Measurements from ENCODE around the gene TAF11L7.
"Not testable (repeated sequence)": the region's sequence is repeated elsewhere in the genome, so short reads cannot be mapped to it uniquely, and the experiment has no call there.

GRCh38 chr5:17594255-17594654, 8.7 kb upstream of the TAF11L7 start, which contains the start of gene TAF11L9:
- TF ChIP-seq, protein P1, sequence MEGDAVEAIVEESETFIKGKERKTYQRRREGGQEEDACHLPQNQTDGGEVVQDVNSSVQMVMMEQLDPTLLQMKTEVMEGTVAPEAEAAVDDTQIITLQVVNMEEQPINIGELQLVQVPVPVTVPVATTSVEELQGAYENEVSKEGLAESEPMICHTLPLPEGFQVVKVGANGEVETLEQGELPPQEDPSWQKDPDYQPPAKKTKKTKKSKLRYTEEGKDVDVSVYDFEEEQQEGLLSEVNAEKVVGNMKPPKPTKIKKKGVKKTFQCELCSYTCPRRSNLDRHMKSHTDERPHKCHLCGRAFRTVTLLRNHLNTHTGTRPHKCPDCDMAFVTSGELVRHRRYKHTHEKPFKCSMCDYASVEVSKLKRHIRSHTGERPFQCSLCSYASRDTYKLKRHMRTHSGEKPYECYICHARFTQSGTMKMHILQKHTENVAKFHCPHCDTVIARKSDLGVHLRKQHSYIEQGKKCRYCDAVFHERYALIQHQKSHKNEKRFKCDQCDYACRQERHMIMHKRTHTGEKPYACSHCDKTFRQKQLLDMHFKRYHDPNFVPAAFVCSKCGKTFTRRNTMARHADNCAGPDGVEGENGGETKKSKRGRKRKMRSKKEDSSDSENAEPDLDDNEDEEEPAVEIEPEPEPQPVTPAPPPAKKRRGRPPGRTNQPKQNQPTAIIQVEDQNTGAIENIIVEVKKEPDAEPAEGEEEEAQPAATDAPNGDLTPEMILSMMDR (IDR thresholded peaks at IDR 0.05; ENCODE audit: control extremely low read depth in 1 of 3, insufficient read depth in 1 of 3, low read depth in 1 of 3, low read length in 3 of 3): not testable (repeated sequence)
- TF ChIP-seq RAD21 (IDR thresholded peaks at IDR 0.05 in 1 of 2, conservative IDR thresholded peaks at IDR 0.05 in 1 of 2; ENCODE audit: low read depth in 2 of 2, low read length in 2 of 2); POLR2A (IDR thresholded peaks at IDR 0.05; ENCODE audit: control extremely low read depth in 1 of 2, low read depth in 2 of 2, low read length in 2 of 2); SP1 (IDR thresholded peaks at IDR 0.05; ENCODE audit: low read depth, low read length); POLR2AphosphoS5 (IDR thresholded peaks at IDR 0.05; ENCODE audit: low read depth, low read length); MAX (IDR thresholded peaks at IDR 0.05); PHF8 (conservative IDR thresholded peaks at IDR 0.05; ENCODE audit: low read depth, low read length); JUN (IDR thresholded peaks at IDR 0.05; ENCODE audit: low read depth, low read length); CEBPB (IDR thresholded peaks at IDR 0.05; ENCODE audit: low read depth, low read length); EP300 (IDR thresholded peaks at IDR 0.05; ENCODE audit: borderline replicate concordance in 1 of 2, low read depth in 2 of 2, low read length in 2 of 2): not testable (repeated sequence)

All from H1 (cell line).